Body of pancreas (tissue), 4 donors: Measurements from ENCODE around the gene ZNF787. TPM values are rescaled to one million over a fixed set of nuclear protein-coding genes. Genes with fewer than 3 reads are reported as not detected.
A peak's percentile ranks its signal among the peaks of the same experiment; 100 is the strongest.
"Not testable (repeated sequence)": the region's sequence is repeated elsewhere in the genome, so short reads cannot be mapped to it uniquely, and the experiment has no call there.

ENCODE experiments used
- ATAC-seq: fragments of 150-250 bp; one replicate; pipeline ENCODE4 v1.9.1; 2016
- DNase-seq, 4 donors: peaks; one replicate each; pipeline ENCODE4 v3.0.0-alpha.2; 2019
- H3K27ac ChIP-seq, 4 donors: fragments of 200-600 bp; sonication (generic); 1 replicate in 3 of 4; 2 replicates in 1 of 4; pipeline versions ENCODE4 v1.5.1 to v1.6.1; 2016 to 2019; ENCODE audit warnings: mild to moderate bottlenecking in 1 of 4, mixed read lengths in 1 of 4, moderate library complexity in 1 of 4
- H3K27me3 ChIP-seq, 2 donors: fragments of 200-600 bp; sonication (generic); one replicate each; pipeline ENCODE4 v1.6.0; 2016; ENCODE audit warnings: mild to moderate bottlenecking in 1 of 2
- H3K36me3 ChIP-seq, 2 donors: fragments of 200-600 bp; sonication (generic); replicated peaks in 1 of 2; 2 replicates each; pipeline ENCODE4 v1.5.1; 2016; ENCODE audit warnings: low read depth in 2 of 2; ENCODE audit not compliant: insufficient read depth in 1 of 2
- H3K4me1 ChIP-seq: fragments of 200-600 bp; sonication (generic); one replicate; pipeline ENCODE4 v1.6.0; 2016
- H3K4me3 ChIP-seq, 2 donors: fragments of 200-600 bp; sonication (generic); 1 replicate in 1 of 2; 2 replicates in 1 of 2; pipeline ENCODE4 v1.5.1; 2016 to 2019
- H3K9me3 ChIP-seq, 3 donors: fragments of 200-600 bp; sonication (generic); 1 replicate in 2 of 3; 2 replicates in 1 of 3; pipeline ENCODE4 v1.5.1; 2016
- POLR2A ChIP-seq, 3 donors: fragments of 450-650 bp; IDR thresholded peaks; one replicate each; pipeline ENCODE4 v1.6.1; 2016; ENCODE audit warnings: antibody characterized with exemption in 3 of 3, mild to moderate bottlenecking in 2 of 3
- WGBS, 2 donors: methylation state at CpG; one replicate each; pipeline ENCODE4 v1.1.5; 2017; 5-methylcytosine and 5-hydroxymethylcytosine counted together
- intact Hi-C: fragments of 100-400 bp; cut with DNase I; formaldehyde crosslinking; loops from one replicate; pipeline ENCODE4 v1.15.1; 2023
- total RNA-seq, 2 donors: library from RNA; depleted of rRNA; stranded (reverse); fragments of >200 nt; gene quantifications; one replicate each; pipeline ENCODE4 v1.1.0, GENCODE V29; 2016
- TF ChIP-seq, protein P1 (sequence below), 7 experiments: fragments of 450-650 bp in 4 of 7; fragments of 200-600 bp in 3 of 7; sonication (generic) in 3 of 7; IDR thresholded peaks; one replicate each; pipeline ENCODE4 v1.5.1; 2016 to 2019; ENCODE audit warnings: antibody characterized with exemption in 7 of 7

ZNF787 gene
- total RNA-seq, 2 donors from 2014 or later, result 12.7 to 21.1 TPM

DNA sequence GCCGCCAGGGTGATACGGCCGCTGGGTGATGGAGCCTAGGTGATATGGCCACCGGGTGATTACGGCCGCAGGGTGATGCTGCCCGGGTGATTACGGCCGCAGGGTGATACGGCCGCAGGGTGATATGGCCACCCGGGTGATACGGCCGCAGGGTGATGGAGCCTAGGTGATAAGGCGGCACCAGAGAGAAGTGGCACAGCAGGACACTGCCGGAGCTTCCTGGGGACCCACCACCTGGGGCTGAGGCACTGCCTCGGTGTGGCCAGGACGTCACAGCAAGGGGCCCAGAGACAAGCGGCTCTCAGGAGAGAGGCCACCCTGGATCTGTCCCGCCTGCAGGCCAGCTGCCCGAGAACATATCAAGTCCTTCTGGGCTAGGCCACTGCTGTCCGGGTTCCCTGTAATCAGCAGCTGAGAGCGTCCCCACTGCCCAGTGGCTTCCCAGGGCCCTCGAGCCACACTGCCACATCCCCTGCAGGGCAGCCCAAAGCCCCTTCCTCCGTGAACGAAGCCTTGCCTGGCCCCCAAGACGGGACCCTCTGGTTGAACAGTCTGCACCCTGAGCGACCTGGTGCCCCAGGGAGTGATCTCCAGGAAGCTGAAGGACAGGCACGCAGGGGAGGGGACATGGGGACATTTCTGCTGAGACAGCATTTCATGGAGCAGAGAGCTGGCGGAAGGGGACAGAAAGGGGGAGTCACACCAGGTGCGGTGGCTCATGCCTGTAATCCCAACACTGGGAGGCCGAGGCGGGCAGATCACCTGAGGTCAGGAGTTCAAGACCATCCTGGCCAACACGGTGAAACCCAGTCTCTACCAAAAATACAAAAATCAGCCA is 22.1 kb downstream of the ZNF787 start:
- ATAC-seq, result no peak
- no peaks in the 10 kb centered on the region for H3K4me1 ChIP-seq
- H3K9me3 ChIP-seq, result no peaks in the 10 kb centered on the region
- no peak overlapping the region for H3K4me3 ChIP-seq
- DNase-seq, result no peak
- WGBS, 2 donors, result 89 to 90% methylated on average over 17 to 28 of the region's 34 CpGs
- H3K36me3 ChIP-seq, result peaks cover 0 to 10% of the 10 kb centered on the region in 2 donors
- intact Hi-C loops, result no loop called here
- H3K27ac ChIP-seq, result no peak overlapping the region
- no peak for TF ChIP-seq POLR2A (IDR thresholded peaks at IDR 0.05)
- TF ChIP-seq, protein P1, sequence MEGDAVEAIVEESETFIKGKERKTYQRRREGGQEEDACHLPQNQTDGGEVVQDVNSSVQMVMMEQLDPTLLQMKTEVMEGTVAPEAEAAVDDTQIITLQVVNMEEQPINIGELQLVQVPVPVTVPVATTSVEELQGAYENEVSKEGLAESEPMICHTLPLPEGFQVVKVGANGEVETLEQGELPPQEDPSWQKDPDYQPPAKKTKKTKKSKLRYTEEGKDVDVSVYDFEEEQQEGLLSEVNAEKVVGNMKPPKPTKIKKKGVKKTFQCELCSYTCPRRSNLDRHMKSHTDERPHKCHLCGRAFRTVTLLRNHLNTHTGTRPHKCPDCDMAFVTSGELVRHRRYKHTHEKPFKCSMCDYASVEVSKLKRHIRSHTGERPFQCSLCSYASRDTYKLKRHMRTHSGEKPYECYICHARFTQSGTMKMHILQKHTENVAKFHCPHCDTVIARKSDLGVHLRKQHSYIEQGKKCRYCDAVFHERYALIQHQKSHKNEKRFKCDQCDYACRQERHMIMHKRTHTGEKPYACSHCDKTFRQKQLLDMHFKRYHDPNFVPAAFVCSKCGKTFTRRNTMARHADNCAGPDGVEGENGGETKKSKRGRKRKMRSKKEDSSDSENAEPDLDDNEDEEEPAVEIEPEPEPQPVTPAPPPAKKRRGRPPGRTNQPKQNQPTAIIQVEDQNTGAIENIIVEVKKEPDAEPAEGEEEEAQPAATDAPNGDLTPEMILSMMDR (IDR thresholded peaks at IDR 0.05), result no peak
- no peaks in the 10 kb centered on the region for H3K27me3 ChIP-seq

DNA sequence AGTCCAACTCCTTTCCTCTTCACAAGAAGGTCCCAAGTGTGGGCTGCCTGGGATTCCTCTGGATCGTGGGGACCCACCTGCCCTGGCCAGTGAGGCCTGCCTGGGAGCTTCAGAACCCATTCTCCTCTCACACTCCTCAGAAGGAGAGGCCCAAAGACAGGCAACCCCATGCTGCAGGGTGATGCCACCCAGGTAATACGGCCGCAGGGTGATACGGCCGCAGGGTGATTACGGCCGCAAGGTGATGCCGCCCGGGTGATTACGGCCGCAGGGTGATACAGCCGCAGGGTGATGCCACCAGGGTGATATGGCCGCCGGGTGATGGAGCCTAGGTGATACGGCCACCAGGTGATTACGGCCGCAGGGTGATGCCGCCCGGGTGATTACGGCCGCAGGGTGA is 22.9 kb downstream of the ZNF787 start:
- DNase-seq, intact Hi-C loops: not testable (repeated sequence)
- WGBS, 2 donors, result 92 to 93% methylated on average over 13 to 14 of the region's 21 CpGs

DNA sequence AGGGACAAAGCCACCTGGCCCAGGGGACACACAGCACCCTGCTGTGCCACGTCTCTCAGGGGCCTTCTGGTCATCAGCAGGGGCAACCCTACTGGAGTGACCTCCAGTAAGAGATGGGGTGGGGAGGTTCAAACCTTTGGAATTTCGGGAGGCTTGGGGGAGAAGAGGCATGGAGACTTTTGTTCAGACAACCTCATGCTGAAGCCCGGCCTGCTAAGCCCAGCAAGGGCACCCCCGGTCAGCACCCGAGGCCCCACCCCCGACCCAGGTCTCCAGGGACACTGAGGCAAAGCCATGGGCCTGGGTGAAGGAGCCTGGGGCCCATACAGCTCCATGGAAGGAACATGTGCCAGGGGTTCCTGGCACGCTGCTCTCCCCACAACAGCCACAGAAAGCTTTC is 23.3 kb downstream of the ZNF787 start:
- DNase-seq, result no peak
- WGBS, 2 donors, result 93 to 100% methylated on average over 1 to 7 of the region's 7 CpGs
- H3K9me3 ChIP-seq, result no peaks in the 10 kb centered on the region
- no peak overlapping the region for H3K27ac ChIP-seq
- H3K36me3 ChIP-seq, result peaks cover 0 to 10% of the 10 kb centered on the region in 2 donors
- no peaks in the 10 kb centered on the region for H3K4me1 ChIP-seq
- intact Hi-C loops, result no loop called here
- ATAC-seq, result peak; percentile 13
- no peak for TF ChIP-seq POLR2A (IDR thresholded peaks at IDR 0.05)
- TF ChIP-seq, protein P1 (IDR thresholded peaks at IDR 0.05), result no peak
- no peak overlapping the region for H3K4me3 ChIP-seq
- H3K27me3 ChIP-seq, result no peaks in the 10 kb centered on the region

More for the DNA sequence above, 22.9 kb downstream of the ZNF787 start:
- H3K4me1 ChIP-seq, H3K4me3 ChIP-seq, H3K9me3 ChIP-seq, ATAC-seq, H3K27me3 ChIP-seq, H3K27ac ChIP-seq: not testable (repeated sequence)
- H3K36me3 ChIP-seq, result peaks cover 0 to 10% of the 10 kb centered on the region in 2 donors

DNA sequence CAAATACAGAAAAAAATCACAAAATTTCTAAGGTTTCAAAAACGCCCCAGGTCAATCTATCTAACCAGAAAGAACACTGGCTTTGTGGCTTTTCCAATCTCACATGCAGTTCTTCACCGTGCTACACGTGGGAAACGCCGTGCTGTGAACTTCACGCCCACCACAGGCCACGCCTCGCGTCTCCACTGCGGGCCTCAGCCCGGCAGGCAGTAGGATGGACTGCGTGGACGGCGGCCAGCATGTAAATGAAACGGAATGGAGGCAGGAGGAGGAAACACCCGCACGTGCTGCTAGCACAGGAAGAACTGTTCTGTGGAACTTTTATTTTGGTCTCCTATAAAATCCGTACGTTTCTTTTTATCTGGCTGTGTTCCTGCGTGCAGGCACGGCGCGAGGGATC is 23.8 kb downstream of the ZNF787 start:
- Histone ChIP-seq H3K27ac (no peak overlapping the region), H3K9me3 (no peaks in the 10 kb centered on the region), H3K27me3 (no peaks in the 10 kb centered on the region), H3K4me3 (no peak overlapping the region), H3K36me3 (peaks cover 0 to 7% of the 10 kb centered on the region in 2 donors), H3K4me1 (no peaks in the 10 kb centered on the region)
- no peak for ATAC-seq
- no peak for DNase-seq
- intact Hi-C loops, result no loop called here
- 88 to 91% methylated on average over 23 of the region's 23 CpGs for WGBS, 2 donors
- TF ChIP-seq, protein P1 (IDR thresholded peaks at IDR 0.05), result no peak
- TF ChIP-seq POLR2A (IDR thresholded peaks at IDR 0.05), result no peak

DNA sequence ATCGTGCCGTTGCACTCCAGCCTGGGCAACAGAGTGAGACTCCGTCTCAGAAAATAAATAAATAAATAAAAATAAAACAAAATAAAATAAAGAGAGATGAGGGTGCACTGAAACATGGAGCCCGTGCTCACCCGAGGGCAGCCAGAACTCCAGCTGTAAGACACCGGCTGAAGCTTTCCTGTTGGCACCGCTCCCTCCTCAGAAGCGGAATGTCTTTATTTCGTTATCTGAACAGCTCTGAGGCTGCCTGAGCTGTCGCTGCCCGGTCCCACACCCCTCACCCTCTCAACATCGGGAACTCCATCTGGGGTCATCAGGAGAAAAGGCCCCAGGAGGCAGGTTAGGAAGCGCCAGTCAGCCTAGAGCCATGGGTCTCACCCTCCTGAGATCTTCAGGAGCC is 24.4 kb downstream of the ZNF787 start:
- DNase-seq (no peak), ATAC-seq (no peak)
- H3K27ac ChIP-seq, result no peak overlapping the region
- H3K4me3 ChIP-seq, result no peak overlapping the region
- intact Hi-C loops, result no loop called here
- no peaks in the 10 kb centered on the region for H3K9me3 ChIP-seq
- peaks cover 0 to 7% of the 10 kb centered on the region in 2 donors for H3K36me3 ChIP-seq
- H3K27me3 ChIP-seq, result no peaks in the 10 kb centered on the region
- TF ChIP-seq, protein P1 (IDR thresholded peaks at IDR 0.05), result no peak
- TF ChIP-seq POLR2A (IDR thresholded peaks at IDR 0.05), result no peak
- H3K4me1 ChIP-seq, result no peaks in the 10 kb centered on the region
- WGBS, 2 donors, result 69 to 92% methylated on average over 11 to 13 of the region's 13 CpGs
